ENCODE data around the gene TFB2M. TPM values are rescaled to one million over a fixed set of nuclear protein-coding genes. Genes with fewer than 3 reads are reported as not detected.
"Not testable (repeated sequence)": the region's sequence is repeated elsewhere in the genome, so short reads cannot be mapped to it uniquely, and the experiment has no call there.

The TFB2M gene
- total and polyA plus RNA-seq, 7 experiments from 2014 or later = 9.5 to 18.2 (median 10.8) TPM

GRCh38 chr1:246566813-246567645 lies 968 bp upstream of the TFB2M start:
- Histone ChIP-seq H3K36me3 (ENCODE audit: control insufficient read depth in 2 of 3, insufficient read depth in 3 of 3, low read length in 3 of 3) (peaks cover 0 to 21% (median 0%) of the 10 kb centered on the region in 3 experiments), H3K9me3 (ENCODE audit: control insufficient read depth in 2 of 3, low read length in 3 of 3) (no peaks in the 10 kb centered on the region), H3K4me3 (ENCODE audit: low read length) (peak overlapping the region; percentile 84), H3K4me1 (ENCODE audit: control insufficient read depth in 2 of 2, insufficient read depth in 2 of 2, low read length in 2 of 2) (peaks cover 39 to 53% of the 10 kb centered on the region in 2 donors), H3K27me3 (ENCODE audit: control insufficient read depth in 2 of 2, insufficient read depth in 2 of 2, low read length in 2 of 2) (no peaks in the 10 kb centered on the region), H3K27ac (ENCODE audit: low read depth, low read length) (peak overlapping the region; percentile 89)
- CTCF ChIA-PET = interaction anchor here (0.6 to 1.0 kb wide), 4 partner anchors 33 to 1962 kb away, joined by 5 to 6 read pairs (median 6); no protein-coding TSS in a partner anchor
- Mint-ChIP-seq H3K27me3 (no peaks in the 10 kb centered on the region), H3K27ac (peak overlapping the region; percentile 90 to 99 (median 96)), H3K9me3 (peaks cover 0 to 2% (median 0%) of the 10 kb centered on the region in 11 donors), H3K4me1 (peaks cover 36 to 68% (median 50%) of the 10 kb centered on the region in 7 donors), H3K36me3 (peaks cover 0 to 12% (median 4%) of the 10 kb centered on the region in 5 donors), H3K4me3 (peak overlapping the region; percentile 93 to 99 (median 98))
- DNase-seq = peak in 1 of 9 donors; percentile 40
- ATAC-seq = peak; percentile 16
- intact Hi-C loops (cut with micrococcal nuclease) = loop anchor here (1.0 to 10.0 kb wide), 19 partner anchors 10 to 1915 kb away; partner anchors contain the start of genes HNRNPU (in 2 of the 2), SMYD3 (in 2 of the 2), ZNF669 (in 2 of the 2) and COX20 (in 1 of the 2)
- POLR2A ChIA-PET = interaction anchor here (0.6 to 2.7 kb wide), 10 partner anchors 8 to 1703 kb away, joined by 3 to 10 read pairs (median 4); partner anchors contain the start of genes HNRNPU and SMYD3

GRCh38 chr1:246565751-246566127 lies 322 bp downstream of the TFB2M start:
- Histone ChIP-seq H3K4me1 (ENCODE audit: control insufficient read depth in 2 of 2, insufficient read depth in 2 of 2, low read length in 2 of 2) (peaks cover 33 to 40% of the 10 kb centered on the region in 2 donors), H3K36me3 (ENCODE audit: control insufficient read depth in 2 of 3, insufficient read depth in 3 of 3, low read length in 3 of 3) (peaks cover 0 to 21% (median 0%) of the 10 kb centered on the region in 3 experiments), H3K27ac (ENCODE audit: low read depth, low read length) (peak overlapping the region; percentile 89), H3K9me3 (ENCODE audit: control insufficient read depth in 2 of 3, low read length in 3 of 3) (no peaks in the 10 kb centered on the region), H3K27me3 (ENCODE audit: control insufficient read depth in 2 of 2, insufficient read depth in 2 of 2, low read length in 2 of 2) (no peaks in the 10 kb centered on the region), H3K4me3 (ENCODE audit: low read length) (peak overlapping the region; percentile 84)
- Mint-ChIP-seq H3K4me3 (peak overlapping the region; percentile 93 to 99 (median 98)), H3K4me1 (peaks cover 34 to 59% (median 43%) of the 10 kb centered on the region in 7 donors), H3K36me3 (peaks cover 0 to 10% (median 3%) of the 10 kb centered on the region in 5 donors), H3K9me3 (peaks cover 0 to 2% (median 0%) of the 10 kb centered on the region in 11 donors), H3K27me3 (no peaks in the 10 kb centered on the region), H3K27ac (peak overlapping the region; percentile 46 to 99 (median 96))
- CTCF ChIA-PET = interaction anchor here (0.6 to 1.0 kb wide), 2 partner anchors 14 to 58 kb away, joined by 3 read pairs; no protein-coding TSS in a partner anchor
- POLR2A ChIA-PET = interaction anchor here (0.5 to 2.7 kb wide), 8 partner anchors 10 to 1702 kb away, joined by 3 to 10 read pairs (median 4); partner anchors contain the start of gene HNRNPU
- peak; percentile 0 for ATAC-seq
- intact Hi-C loops (cut with micrococcal nuclease) = loop anchor here (1.0 to 10.0 kb wide), 18 partner anchors 36 to 1913 kb away; partner anchors contain the start of genes HNRNPU (in 2 of the 2), SMYD3 (in 2 of the 2), ZNF669 (in 2 of the 2) and COX20 (in 1 of the 2)
- no peak for DNase-seq

GRCh38 chr1:246564839-246565750 lies 966 bp downstream of the TFB2M start:
- peak in 1 of 9 donors; percentile 9 for DNase-seq
- Histone ChIP-seq H3K27me3 (ENCODE audit: control insufficient read depth in 2 of 2, insufficient read depth in 2 of 2, low read length in 2 of 2) (no peaks in the 10 kb centered on the region), H3K4me1 (ENCODE audit: control insufficient read depth in 2 of 2, insufficient read depth in 2 of 2, low read length in 2 of 2) (peaks cover 27 to 34% of the 10 kb centered on the region in 2 donors), H3K27ac (ENCODE audit: low read depth, low read length) (peak overlapping the region; percentile 89), H3K4me3 (ENCODE audit: low read length) (peak overlapping the region; percentile 84), H3K9me3 (ENCODE audit: control insufficient read depth in 2 of 3, low read length in 3 of 3) (no peaks in the 10 kb centered on the region), H3K36me3 (ENCODE audit: control insufficient read depth in 2 of 3, insufficient read depth in 3 of 3, low read length in 3 of 3) (peaks cover 0 to 22% (median 0%) of the 10 kb centered on the region in 3 experiments)
- ATAC-seq = no peak
- Mint-ChIP-seq H3K9me3 (peaks cover 0 to 2% (median 0%) of the 10 kb centered on the region in 11 donors), H3K27me3 (no peaks in the 10 kb centered on the region), H3K27ac (peak overlapping the region; percentile 46 to 99 (median 96)), H3K36me3 (peaks cover 0 to 9% (median 3%) of the 10 kb centered on the region in 5 donors), H3K4me1 (peaks cover 29 to 58% (median 42%) of the 10 kb centered on the region in 7 donors), H3K4me3 (peak overlapping the region; percentile 93 to 99 (median 98))
- ChIA-PET CTCF (interaction anchor here (1.0 kb wide), 1 partner anchor 57 kb away, joined by 3 read pairs; no protein-coding TSS in a partner anchor), POLR2A (interaction anchor here (0.5 to 2.7 kb wide), 6 partner anchors 9 to 85 kb away, joined by 3 to 10 read pairs (median 4); no protein-coding TSS in a partner anchor)
- intact Hi-C loops (cut with micrococcal nuclease) = loop anchor here (5.0 to 10.0 kb wide), 4 partner anchors 190 to 842 kb away; partner anchors contain the start of gene ZNF496 (in 1 of the 2)

GRCh38 chr1:246560833-246561232 lies 5.2 kb downstream of the TFB2M start:
- H3K9me3 ChIP-seq (ENCODE audit: control insufficient read depth in 2 of 3, low read length in 3 of 3); H3K9me3 Mint-ChIP-seq; H3K4me3 ChIP-seq (ENCODE audit: low read length); ATAC-seq; DNase-seq; H3K27ac ChIP-seq (ENCODE audit: low read depth, low read length); H3K27me3 ChIP-seq (ENCODE audit: control insufficient read depth in 2 of 2, insufficient read depth in 2 of 2, low read length in 2 of 2); H3K27ac Mint-ChIP-seq; CTCF ChIA-PET; H3K4me3 Mint-ChIP-seq; POLR2A ChIA-PET; H3K27me3 Mint-ChIP-seq: not testable (repeated sequence)
- H3K4me1 ChIP-seq (ENCODE audit: control insufficient read depth in 2 of 2, insufficient read depth in 2 of 2, low read length in 2 of 2) = peaks cover 8 to 13% of the 10 kb centered on the region in 2 donors
- Mint-ChIP-seq H3K4me1 (peaks cover 13 to 35% (median 32%) of the 10 kb centered on the region in 7 donors), H3K36me3 (peaks cover 4 to 28% (median 12%) of the 10 kb centered on the region in 5 donors)
- intact Hi-C loops (cut with micrococcal nuclease) = loop anchor here (10.0 kb wide), 3 partner anchors 194 to 774 kb away; partner anchors contain the start of gene ZNF496 (in 1 of the 2)
- peaks cover 0 to 44% (median 0%) of the 10 kb centered on the region in 3 experiments for H3K36me3 ChIP-seq (ENCODE audit: control insufficient read depth in 2 of 3, insufficient read depth in 3 of 3, low read length in 3 of 3)

GRCh38 chr1:246559310-246559709 lies 6.8 kb downstream of the TFB2M start:
- intact Hi-C loops (cut with micrococcal nuclease) = no loop called here
- peaks cover 0 to 2% (median 0%) of the 10 kb centered on the region in 11 donors for H3K9me3 Mint-ChIP-seq
- H3K9me3 ChIP-seq (ENCODE audit: control insufficient read depth in 2 of 3, low read length in 3 of 3) = no peaks in the 10 kb centered on the region
- no peak for ATAC-seq
- no peak overlapping the region for H3K4me3 ChIP-seq (ENCODE audit: low read length)
- peaks cover 0 to 54% (median 7%) of the 10 kb centered on the region in 3 experiments for H3K36me3 ChIP-seq (ENCODE audit: control insufficient read depth in 2 of 3, insufficient read depth in 3 of 3, low read length in 3 of 3)
- H3K4me1 ChIP-seq (ENCODE audit: control insufficient read depth in 2 of 2, insufficient read depth in 2 of 2, low read length in 2 of 2) = peaks cover 0 to 3% of the 10 kb centered on the region in 2 donors
- H3K36me3 Mint-ChIP-seq = peaks cover 11 to 39% (median 22%) of the 10 kb centered on the region in 5 donors
- no peaks in the 10 kb centered on the region for H3K27me3 Mint-ChIP-seq
- no peak overlapping the region for H3K27ac ChIP-seq (ENCODE audit: low read depth, low read length)
- no peaks in the 10 kb centered on the region for H3K27me3 ChIP-seq (ENCODE audit: control insufficient read depth in 2 of 2, insufficient read depth in 2 of 2, low read length in 2 of 2)
- ChIA-PET POLR2A (no interaction called here), CTCF (no interaction called here)
- no peak overlapping the region for H3K4me3 Mint-ChIP-seq
- H3K27ac Mint-ChIP-seq = peak overlapping the region in 3 of 9 donors; percentile 42 to 76 (median 74)
- DNase-seq = no peak
- H3K4me1 Mint-ChIP-seq = peaks cover 5 to 24% (median 23%) of the 10 kb centered on the region in 7 donors
